MM.1S (cell line): ENCODE data around the gene IFNG-AS1.

ENCODE experiments used
- DNase-seq: peaks from one replicate; pipeline ENCODE4 v3.0.0-alpha.2; 2015
- H2AFZ ChIP-seq: fragments of 300-600 bp; sonication (generic); 2 replicates; pipeline ENCODE4 v1.6.0; 2016; ENCODE audit warnings: antibody characterized with exemption, low read length
- H3F3A ChIP-seq: fragments of 300-600 bp; sonication (generic); 2 replicates; pipeline ENCODE4 v1.6.1; 2016; ENCODE audit warnings: mild to moderate bottlenecking, antibody characterized with exemption, low read length, moderate library complexity, mixed read lengths; ENCODE audit not compliant: insufficient read depth
- H3K27ac ChIP-seq: fragments of 300-600 bp; sonication (generic); 2 replicates; pipeline ENCODE4 v1.5.1; 2016; ENCODE audit warnings: mild to moderate bottlenecking, low read length
- H3K27me3 ChIP-seq: fragments of 300-600 bp; sonication (generic); replicated peaks from 2 replicates; pipeline ENCODE4 v1.6.0; 2016; ENCODE audit warnings: low read length; ENCODE audit not compliant: insufficient read depth
- H3K36me3 ChIP-seq: fragments of 300-600 bp; sonication (generic); replicated peaks from 2 replicates; pipeline ENCODE4 v1.6.1; 2016; ENCODE audit warnings: mild to moderate bottlenecking, low read length, mixed read lengths; ENCODE audit not compliant: insufficient read depth
- H3K4me1 ChIP-seq: fragments of 300-600 bp; sonication (generic); 2 replicates; pipeline ENCODE4 v1.6.1; 2016; ENCODE audit warnings: low read length, mixed read lengths
- H3K4me2 ChIP-seq: fragments of 300-600 bp; sonication (generic); 2 replicates; pipeline ENCODE4 v1.6.0; 2016; ENCODE audit warnings: low read depth, low read length
- H3K4me3 ChIP-seq: fragments of 300-600 bp; sonication (generic); 2 replicates; pipeline ENCODE4 v1.5.1; 2016; ENCODE audit warnings: low read length, mixed read lengths
- H3K79me2 ChIP-seq: fragments of 300-600 bp; sonication (generic); 2 replicates; pipeline ENCODE4 v1.6.1; 2016; ENCODE audit warnings: mixed run types, low read length, mixed read lengths
- H3K9ac ChIP-seq: fragments of 300-600 bp; sonication (generic); 2 replicates; pipeline ENCODE4 v1.6.1; 2016; ENCODE audit warnings: low read length, mixed read lengths
- H3K9me2 ChIP-seq: fragments of 300-600 bp; sonication (generic); replicated peaks from 2 replicates; pipeline ENCODE4 v1.6.1; 2016; ENCODE audit warnings: mild to moderate bottlenecking, low read length, mixed read lengths; ENCODE audit not compliant: insufficient read depth
- H3K9me3 ChIP-seq: fragments of 300-600 bp; sonication (generic); replicated peaks from 2 replicates; pipeline ENCODE4 v1.6.1; 2016; ENCODE audit warnings: mild to moderate bottlenecking, low read length, mixed read lengths; ENCODE audit not compliant: insufficient read depth
- H4K20me1 ChIP-seq: fragments of 300-600 bp; sonication (generic); 2 replicates; pipeline ENCODE4 v1.6.1; 2016; ENCODE audit warnings: mild to moderate bottlenecking, low read length, moderate library complexity, mixed read lengths; ENCODE audit not compliant: insufficient read depth
- CTCF ChIP-seq: fragments of 300-600 bp; sonication (generic); IDR thresholded peaks from 2 replicates; pipeline ENCODE4 v1.5.1; 2016; ENCODE audit warnings: antibody characterized with exemption, low read length, mixed read lengths
- EZH2 ChIP-seq: fragments of 300-600 bp; sonication (generic); optimal IDR thresholded peaks from 2 replicates; pipeline ENCODE3; 2017; ENCODE audit warnings: low read depth, mild to moderate bottlenecking, antibody characterized with exemption, low read length, mixed read lengths
- EZH2phosphoT487 ChIP-seq: fragments of 300-600 bp; sonication (generic); IDR thresholded peaks from 2 replicates; pipeline ENCODE4 v1.6.1; 2018; ENCODE audit warnings: antibody characterized with exemption, low read length

IFNG-AS1 gene

GRCh38 chr12:68011206-68011881 lies 22.1 kb downstream of the IFNG-AS1 start:
- DNase-seq, result no peak
- Histone ChIP-seq H4K20me1 (peaks cover 34% of the 10 kb centered on the region), H3K4me1 (no peaks in the 10 kb centered on the region), H3K9me3 (no peaks in the 10 kb centered on the region), H3K27me3 (no peaks in the 10 kb centered on the region), H2AFZ (no peak overlapping the region), H3K9me2 (no peaks in the 10 kb centered on the region), H3K4me2 (no peak overlapping the region), H3K9ac (no peak overlapping the region), H3K27ac (no peak overlapping the region), H3F3A (no peaks in the 10 kb centered on the region), H3K36me3 (peaks cover 44% of the 10 kb centered on the region), H3K79me2 (peaks cover 98% of the 10 kb centered on the region), H3K4me3 (no peak overlapping the region)
- TF ChIP-seq EZH2phosphoT487, result no peak

- peaks cover 40% of the 10 kb centered on the region for H3K36me3 ChIP-seq
Measured at GRCh38 chr12:68011882-68012207, 22.6 kb downstream of the IFNG-AS1 start.

GRCh38 chr12:68012712-68013111 lies 23.5 kb downstream of the IFNG-AS1 start:
- peaks cover 34% of the 10 kb centered on the region for H4K20me1 ChIP-seq
- H3K9ac ChIP-seq, result no peak overlapping the region
- no peaks in the 10 kb centered on the region for H3K4me1 ChIP-seq
- no peak for DNase-seq
- TF ChIP-seq EZH2phosphoT487 (no peak), CTCF (no peak), EZH2 (no peak)
- no peak overlapping the region for H2AFZ ChIP-seq
- H3K4me3 ChIP-seq, result no peak overlapping the region
- no peaks in the 10 kb centered on the region for H3K9me3 ChIP-seq
- H3K9me2 ChIP-seq, result no peaks in the 10 kb centered on the region
- no peak overlapping the region for H3K27ac ChIP-seq
- H3K27me3 ChIP-seq, result no peaks in the 10 kb centered on the region
- peaks cover 98% of the 10 kb centered on the region for H3K79me2 ChIP-seq
- no peak overlapping the region for H3K4me2 ChIP-seq
- no peaks in the 10 kb centered on the region for H3F3A ChIP-seq
- H3K36me3 ChIP-seq, result peaks cover 36% of the 10 kb centered on the region

More at GRCh38 chr12:68011882-68012207, 22.6 kb downstream of the IFNG-AS1 start:
- no peak for TF ChIP-seq CTCF
- TF ChIP-seq EZH2phosphoT487, result no peak
- no peak for TF ChIP-seq EZH2
- H3K4me3 ChIP-seq, result no peak overlapping the region
- H3K4me2 ChIP-seq, result no peak overlapping the region
- H3K9me2 ChIP-seq, result no peaks in the 10 kb centered on the region
- H3K27ac ChIP-seq, result no peak overlapping the region
- peaks cover 34% of the 10 kb centered on the region for H4K20me1 ChIP-seq
- H3K79me2 ChIP-seq, result peaks cover 98% of the 10 kb centered on the region
- no peak overlapping the region for H3K9ac ChIP-seq
- no peaks in the 10 kb centered on the region for H3K4me1 ChIP-seq
- no peaks in the 10 kb centered on the region for H3K9me3 ChIP-seq
- no peak overlapping the region for H2AFZ ChIP-seq
- no peaks in the 10 kb centered on the region for H3F3A ChIP-seq
- H3K27me3 ChIP-seq, result no peaks in the 10 kb centered on the region
- DNase-seq, result no peak

- H3K4me1 ChIP-seq, result no peaks in the 10 kb centered on the region
- no peak overlapping the region for H2AFZ ChIP-seq
- H3K79me2 ChIP-seq, result peaks cover 100% of the 10 kb centered on the region
- H3K27ac ChIP-seq, result no peak overlapping the region
- no peak for DNase-seq
- H3K9ac ChIP-seq, result no peak overlapping the region
- no peaks in the 10 kb centered on the region for H3K9me2 ChIP-seq
- no peak overlapping the region for H3K4me3 ChIP-seq
- H3F3A ChIP-seq, result no peaks in the 10 kb centered on the region
- TF ChIP-seq EZH2phosphoT487, result no peak
- no peak for TF ChIP-seq CTCF
- no peak for TF ChIP-seq EZH2
- no peaks in the 10 kb centered on the region for H3K27me3 ChIP-seq
- H3K36me3 ChIP-seq, result peaks cover 34% of the 10 kb centered on the region
- H4K20me1 ChIP-seq, result peaks cover 34% of the 10 kb centered on the region
- no peaks in the 10 kb centered on the region for H3K9me3 ChIP-seq
- no peak overlapping the region for H3K4me2 ChIP-seq
Measured at GRCh38 chr12:68013181-68013580, 23.9 kb downstream of the IFNG-AS1 start.
